ENCODE results near the gene METTL27.
A peak's percentile ranks its signal among the peaks of the same experiment; 100 is the strongest.
"Not testable (repeated sequence)": the region's sequence is repeated elsewhere in the genome, so short reads cannot be mapped to it uniquely, and the experiment has no call there.

METTL27 gene

GRCh38 chr7:73839290-73839689 lies 3.0 kb downstream of the METTL27 start:
- ATAC-seq (replicated peaks) (no peak), DNase-seq (no peak)
- Mint-ChIP-seq H3K4me3 (no peak overlapping the region), H3K4me1 (ENCODE audit: low read depth in 2 of 2) (peaks cover 0 to 6% of the 10 kb centered on the region in 2 donors), H3K9me3 (no peaks in the 10 kb centered on the region), H3K27ac (no peak overlapping the region), H3K27me3 (peaks cover 0 to 17% of the 10 kb centered on the region in 2 donors), H3K36me3 (ENCODE audit: insufficient read depth) (peaks cover 3% of the 10 kb centered on the region)

DNA sequence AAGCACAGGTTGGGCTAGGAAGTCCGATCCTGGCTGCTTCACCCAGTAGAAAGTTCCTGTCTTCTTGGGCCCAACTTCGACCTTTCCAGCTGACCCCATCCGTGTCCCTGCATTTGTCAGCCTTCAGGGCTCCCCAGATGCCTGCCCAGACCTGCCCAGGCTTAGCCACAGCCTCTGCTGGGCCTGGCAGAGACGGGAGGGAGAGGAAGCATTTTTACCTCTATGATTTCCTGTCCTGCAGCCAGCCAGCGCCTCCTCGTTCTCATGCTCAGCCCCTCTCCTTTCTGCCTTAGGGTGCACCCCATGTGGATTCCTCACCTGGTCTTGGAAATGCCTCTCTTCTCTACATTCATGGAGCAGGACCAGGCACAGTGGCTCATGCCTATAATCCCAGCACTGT lies 3.7 kb downstream of the METTL27 start:
- Mint-ChIP-seq H3K4me1 (ENCODE audit: low read depth in 2 of 2) (peaks cover 0 to 6% of the 10 kb centered on the region in 2 donors), H3K36me3 (ENCODE audit: insufficient read depth) (peaks cover 3% of the 10 kb centered on the region), H3K27ac (no peak overlapping the region), H3K4me3 (no peak overlapping the region), H3K27me3 (peaks cover 0 to 17% of the 10 kb centered on the region in 2 donors), H3K9me3 (no peaks in the 10 kb centered on the region)
- no peak for ATAC-seq (replicated peaks)
- DNase-seq, result no peak

DNA sequence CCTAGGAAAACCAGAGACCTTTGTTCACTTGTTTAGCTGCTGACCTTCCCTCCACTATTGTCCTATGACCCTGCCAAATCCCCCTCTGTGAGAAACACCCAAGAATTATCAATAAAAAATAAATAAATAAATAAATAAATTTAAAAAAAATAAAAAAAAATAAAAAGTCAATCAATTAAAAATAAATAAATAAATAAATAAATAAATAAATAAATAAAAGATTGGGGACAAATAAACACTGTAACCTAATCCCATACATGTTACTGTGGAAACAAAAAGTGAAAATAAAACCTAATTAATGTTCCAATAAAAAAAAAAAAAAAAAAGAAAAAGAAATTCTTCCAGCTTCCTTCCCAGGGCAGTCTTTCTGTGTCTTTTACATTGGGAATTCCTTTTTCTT lies 5.1 kb downstream of the METTL27 start:
- H3K9me3 Mint-ChIP-seq, H3K4me3 Mint-ChIP-seq: not testable (repeated sequence)

GRCh38 chr7:73834626-73835191 lies 7.6 kb downstream of the METTL27 start:
- DNase-seq (no peak), ATAC-seq (replicated peaks) (no peak)
- H3K36me3 Mint-ChIP-seq (ENCODE audit: insufficient read depth), result peaks cover under 1% of the 10 kb centered on the region
- no peak overlapping the region for H3K27ac Mint-ChIP-seq
- peaks cover 0 to 1% of the 10 kb centered on the region in 2 donors for H3K4me1 Mint-ChIP-seq (ENCODE audit: low read depth in 2 of 2)
- H3K27me3 Mint-ChIP-seq, result peaks cover 7 to 24% of the 10 kb centered on the region in 2 donors
- H3K9me3 Mint-ChIP-seq, result no peaks in the 10 kb centered on the region
- no peak overlapping the region for H3K4me3 Mint-ChIP-seq

More for the DNA sequence above, 5.1 kb downstream of the METTL27 start:
- not testable (repeated sequence) for H3K4me1 Mint-ChIP-seq (ENCODE audit: low read depth in 2 of 2); H3K36me3 Mint-ChIP-seq (ENCODE audit: insufficient read depth); DNase-seq; ATAC-seq (replicated peaks); H3K27ac Mint-ChIP-seq
- peaks cover 0 to 17% of the 10 kb centered on the region in 2 donors for H3K27me3 Mint-ChIP-seq

GRCh38 chr7:73833251-73833919 lies 8.9 kb downstream of the METTL27 start:
- no peaks in the 10 kb centered on the region for H3K9me3 Mint-ChIP-seq
- H3K27ac Mint-ChIP-seq, result no peak overlapping the region
- no peak for ATAC-seq (replicated peaks)
- DNase-seq, result no peak
- peaks cover 5 to 6% of the 10 kb centered on the region in 2 donors for H3K4me1 Mint-ChIP-seq (ENCODE audit: low read depth in 2 of 2)
- H3K4me3 Mint-ChIP-seq, result no peak overlapping the region
- H3K36me3 Mint-ChIP-seq (ENCODE audit: insufficient read depth), result no peaks in the 10 kb centered on the region
- peaks cover 19 to 25% of the 10 kb centered on the region in 2 donors for H3K27me3 Mint-ChIP-seq

GRCh38 chr7:73832806-73833205 lies 9.5 kb downstream of the METTL27 start:
- Mint-ChIP-seq H3K9me3 (no peaks in the 10 kb centered on the region), H3K27ac (no peak overlapping the region), H3K4me3 (no peak overlapping the region), H3K27me3 (peaks cover 23 to 26% of the 10 kb centered on the region in 2 donors), H3K36me3 (ENCODE audit: insufficient read depth) (no peaks in the 10 kb centered on the region), H3K4me1 (ENCODE audit: low read depth in 2 of 2) (peaks cover 10% of the 10 kb centered on the region in 2 donors)
- DNase-seq (no peak), ATAC-seq (replicated peaks) (no peak)

DNA sequence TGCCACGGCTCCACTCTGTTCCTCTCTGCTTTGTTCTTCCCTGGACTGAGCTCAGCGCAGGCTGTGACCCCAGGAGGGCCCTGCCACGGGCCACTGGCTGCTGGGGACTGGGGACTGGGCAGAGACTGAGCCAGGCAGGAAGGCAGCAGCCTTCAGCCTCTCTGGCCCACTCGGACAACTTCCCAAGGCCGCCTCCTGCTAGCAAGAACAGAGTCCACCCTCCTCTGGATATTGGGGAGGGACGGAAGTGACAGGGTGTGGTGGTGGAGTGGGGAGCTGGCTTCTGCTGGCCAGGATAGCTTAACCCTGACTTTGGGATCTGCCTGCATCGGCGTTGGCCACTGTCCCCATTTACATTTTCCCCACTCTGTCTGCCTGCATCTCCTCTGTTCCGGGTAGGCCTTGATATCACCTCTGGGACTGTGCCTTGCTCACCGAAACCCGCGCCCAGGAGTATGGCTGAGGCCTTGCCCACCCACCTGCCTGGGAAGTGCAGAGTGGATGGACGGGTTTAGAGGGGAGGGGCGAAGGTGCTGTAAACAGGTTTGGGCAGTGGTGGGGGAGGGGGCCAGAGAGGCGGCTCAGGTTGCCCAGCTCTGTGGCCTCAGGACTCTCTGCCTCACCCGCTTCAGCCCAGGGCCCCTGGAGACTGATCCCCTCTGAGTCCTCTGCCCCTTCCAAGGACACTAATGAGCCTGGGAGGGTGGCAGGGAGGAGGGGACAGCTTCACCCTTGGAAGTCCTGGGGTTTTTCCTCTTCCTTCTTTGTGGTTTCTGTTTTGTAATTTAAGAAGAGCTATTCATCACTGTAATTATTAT lies 10.3 kb downstream of the METTL27 start:
- H3K9me3 Mint-ChIP-seq, result no peaks in the 10 kb centered on the region

DNA sequence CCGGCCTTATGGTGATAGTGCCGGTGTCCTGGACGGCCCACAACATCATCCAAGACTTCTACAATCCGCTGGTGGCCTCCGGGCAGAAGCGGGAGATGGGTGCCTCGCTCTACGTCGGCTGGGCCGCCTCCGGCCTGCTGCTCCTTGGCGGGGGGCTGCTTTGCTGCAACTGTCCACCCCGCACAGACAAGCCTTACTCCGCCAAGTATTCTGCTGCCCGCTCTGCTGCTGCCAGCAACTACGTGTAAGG lies 10.8 kb downstream of the METTL27 start:
- H3K9me3 Mint-ChIP-seq, result no peaks in the 10 kb centered on the region
- H3K27ac Mint-ChIP-seq, result no peak overlapping the region
- H3K27me3 Mint-ChIP-seq, result peaks cover 29 to 39% of the 10 kb centered on the region in 2 donors
- H3K36me3 Mint-ChIP-seq (ENCODE audit: insufficient read depth), result no peaks in the 10 kb centered on the region
- ATAC-seq (replicated peaks) (no peak), DNase-seq (no peak)
- H3K4me3 Mint-ChIP-seq, result no peak overlapping the region
- peaks cover 22 to 23% of the 10 kb centered on the region in 2 donors for H3K4me1 Mint-ChIP-seq (ENCODE audit: low read depth in 2 of 2)

More for the DNA sequence above, 10.3 kb downstream of the METTL27 start:
- DNase-seq (no peak), ATAC-seq (replicated peaks) (no peak)
- H3K4me1 Mint-ChIP-seq (ENCODE audit: low read depth in 2 of 2), result peaks cover 16 to 17% of the 10 kb centered on the region in 2 donors
- peaks cover 24 to 33% of the 10 kb centered on the region in 2 donors for H3K27me3 Mint-ChIP-seq
- H3K4me3 Mint-ChIP-seq, result no peak overlapping the region
- H3K36me3 Mint-ChIP-seq (ENCODE audit: insufficient read depth), result no peaks in the 10 kb centered on the region
- no peak overlapping the region for H3K27ac Mint-ChIP-seq

GRCh38 chr7:73830681-73831583 lies 11.4 kb downstream of the METTL27 start, which contains the start of gene CLDN4:
TSS of gene CLDN4 (plus strand) at chr7:73830996. CDS start at chr7:73831202, 206 bp downstream.
- no peaks in the 10 kb centered on the region for H3K36me3 Mint-ChIP-seq (ENCODE audit: insufficient read depth)
- H3K4me1 Mint-ChIP-seq (ENCODE audit: low read depth in 2 of 2), result peaks cover 24% of the 10 kb centered on the region in 2 donors
- DNase-seq (no peak), ATAC-seq (replicated peaks) (no peak)
- no peak within 1 kb of the TSS for H3K4me3 Mint-ChIP-seq
- peaks cover 31 to 44% of the 10 kb centered on the region in 2 donors for H3K27me3 Mint-ChIP-seq
- peak within 1 kb of the TSS in 1 of 2 donors; percentile 16 for H3K27ac Mint-ChIP-seq
- H3K9me3 Mint-ChIP-seq, result no peaks in the 10 kb centered on the region

DNA sequence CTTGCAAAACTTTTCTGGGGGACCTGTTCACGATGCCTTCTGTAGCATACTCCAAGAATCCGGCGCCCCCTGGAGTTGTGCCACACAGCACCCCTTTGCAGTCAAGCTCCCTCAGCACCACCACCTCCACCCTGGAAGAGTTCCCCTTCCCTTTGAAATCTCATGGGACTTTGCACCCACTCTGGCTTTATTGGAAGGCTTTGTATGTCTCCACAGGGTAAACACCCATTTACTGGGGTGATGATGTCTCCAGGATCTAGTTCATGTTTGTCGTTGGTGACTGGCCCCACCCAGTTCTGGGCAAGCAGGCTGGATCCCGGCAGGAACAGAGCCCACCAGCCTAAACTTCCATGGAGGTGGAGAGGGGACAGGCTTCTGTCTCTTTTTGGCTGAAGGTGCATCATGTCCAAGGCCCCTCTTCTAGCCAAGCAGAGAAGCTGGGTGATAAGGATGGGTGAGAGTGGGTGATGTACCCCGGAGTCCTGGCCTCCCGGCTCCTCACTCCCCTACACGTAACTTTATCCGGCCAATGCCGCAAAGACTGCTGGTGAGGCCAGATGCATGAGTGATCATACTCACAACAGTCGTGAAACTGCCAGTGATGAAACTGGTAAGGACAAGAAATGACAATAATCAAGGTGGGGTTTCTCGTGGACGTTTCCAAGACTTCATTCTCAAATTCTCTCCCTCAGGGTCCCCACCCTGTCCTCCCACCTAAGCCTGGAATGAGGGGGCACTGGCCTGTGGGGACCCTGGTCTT lies 12.2 kb downstream of the METTL27 start:
- Mint-ChIP-seq H3K9me3 (no peaks in the 10 kb centered on the region), H3K36me3 (ENCODE audit: insufficient read depth) (no peaks in the 10 kb centered on the region), H3K4me3 (no peak overlapping the region), H3K27me3 (peaks cover 36 to 51% of the 10 kb centered on the region in 2 donors), H3K27ac (peak overlapping the region in 1 of 2 donors; percentile 16), H3K4me1 (ENCODE audit: low read depth in 2 of 2) (peaks cover 24% of the 10 kb centered on the region in 2 donors)
- no peak for ATAC-seq (replicated peaks)
- DNase-seq, result no peak

- no peaks in the 10 kb centered on the region for H3K36me3 Mint-ChIP-seq (ENCODE audit: insufficient read depth)
- ATAC-seq (replicated peaks) (no peak), DNase-seq (no peak)
- peaks cover 24% of the 10 kb centered on the region in 2 donors for H3K4me1 Mint-ChIP-seq (ENCODE audit: low read depth in 2 of 2)
- peak overlapping the region in 1 of 2 donors; percentile 16 for H3K27ac Mint-ChIP-seq
- no peaks in the 10 kb centered on the region for H3K9me3 Mint-ChIP-seq
- peaks cover 42 to 57% of the 10 kb centered on the region in 2 donors for H3K27me3 Mint-ChIP-seq
- no peak overlapping the region for H3K4me3 Mint-ChIP-seq
Observed at GRCh38 chr7:73829505-73829904, 12.8 kb downstream of the METTL27 start.

DNA sequence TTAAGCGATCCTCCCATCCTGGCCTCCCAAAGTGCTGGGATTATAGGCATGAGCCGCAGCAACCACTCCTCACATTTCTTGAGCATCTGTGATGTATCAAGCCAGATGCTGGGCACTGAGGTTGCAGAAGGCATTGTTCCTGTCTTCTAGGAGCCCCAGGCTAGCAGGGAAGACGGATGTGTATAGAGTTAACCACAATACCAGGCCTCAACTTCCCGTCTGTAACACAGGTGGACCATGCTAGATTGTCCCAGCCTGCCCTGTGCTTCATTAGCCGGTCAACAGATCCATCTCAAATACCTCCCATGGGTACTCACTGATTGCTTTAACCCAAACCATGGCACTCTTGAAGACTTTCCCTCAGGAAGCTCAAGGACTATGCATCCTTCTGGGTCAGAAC lies 13.3 kb downstream of the METTL27 start:
- ATAC-seq (replicated peaks), result no peak
- no peak overlapping the region for H3K27ac Mint-ChIP-seq
- H3K27me3 Mint-ChIP-seq, result peaks cover 42 to 58% of the 10 kb centered on the region in 2 donors
- H3K4me1 Mint-ChIP-seq (ENCODE audit: low read depth in 2 of 2), result peaks cover 24% of the 10 kb centered on the region in 2 donors
- peak overlapping the region in 1 of 2 donors; percentile 8 for H3K4me3 Mint-ChIP-seq
- no peaks in the 10 kb centered on the region for H3K9me3 Mint-ChIP-seq
- no peaks in the 10 kb centered on the region for H3K36me3 Mint-ChIP-seq (ENCODE audit: insufficient read depth)
- DNase-seq, result no peak

Data from effector memory CD8-positive, alpha-beta T cell (primary cell).